MG63 (cell line): Measurements from ENCODE around the gene XRN2. TPM values are rescaled to one million over a fixed set of nuclear protein-coding genes. Genes with fewer than 3 reads are reported as not detected.
A peak's percentile ranks its signal among the peaks of the same experiment; 100 is the strongest.
"Not testable (repeated sequence)": the region's sequence is repeated elsewhere in the genome, so short reads cannot be mapped to it uniquely, and the experiment has no call there.

Experiments used
- DNase-seq: peaks from one replicate; pipeline ENCODE4 v3.0.0-alpha.2; 2020
- H3K27me3 ChIP-seq: fragments of 250-450 bp; sonication (Bioruptor Pico); 2 replicates; pipeline ENCODE4 v1.5.1; 2020; ENCODE audit warnings: mild to moderate bottlenecking, moderate library complexity
- H3K36me3 ChIP-seq: fragments of 250-450 bp; sonication (Bioruptor Pico); 2 replicates; pipeline ENCODE4 v1.5.1; 2020; ENCODE audit warnings: mild to moderate bottlenecking, moderate library complexity
- H3K4me3 ChIP-seq: fragments of 250-450 bp; sonication (Bioruptor Pico); 2 replicates; pipeline ENCODE4 v1.5.1; 2020; ENCODE audit warnings: mild to moderate bottlenecking, moderate library complexity
- H3K9me3 ChIP-seq: fragments of 250-450 bp; sonication (Bioruptor Pico); 2 replicates; pipeline ENCODE4 v1.5.1; 2020; ENCODE audit warnings: mild to moderate bottlenecking, moderate library complexity
- total RNA-seq: library from RNA; depleted of rRNA; stranded (reverse); fragments of >200 nt; shearing (Covaris generic); gene quantifications from 2 replicates; pipeline ENCODE4 v1.2.3, GENCODE V29; 2014; ENCODE audit warnings: low replicate concordance; rRNA removed

The XRN2 gene
- total RNA-seq, 1 experiment from 2014 or later = 79.9 TPM

DNA sequence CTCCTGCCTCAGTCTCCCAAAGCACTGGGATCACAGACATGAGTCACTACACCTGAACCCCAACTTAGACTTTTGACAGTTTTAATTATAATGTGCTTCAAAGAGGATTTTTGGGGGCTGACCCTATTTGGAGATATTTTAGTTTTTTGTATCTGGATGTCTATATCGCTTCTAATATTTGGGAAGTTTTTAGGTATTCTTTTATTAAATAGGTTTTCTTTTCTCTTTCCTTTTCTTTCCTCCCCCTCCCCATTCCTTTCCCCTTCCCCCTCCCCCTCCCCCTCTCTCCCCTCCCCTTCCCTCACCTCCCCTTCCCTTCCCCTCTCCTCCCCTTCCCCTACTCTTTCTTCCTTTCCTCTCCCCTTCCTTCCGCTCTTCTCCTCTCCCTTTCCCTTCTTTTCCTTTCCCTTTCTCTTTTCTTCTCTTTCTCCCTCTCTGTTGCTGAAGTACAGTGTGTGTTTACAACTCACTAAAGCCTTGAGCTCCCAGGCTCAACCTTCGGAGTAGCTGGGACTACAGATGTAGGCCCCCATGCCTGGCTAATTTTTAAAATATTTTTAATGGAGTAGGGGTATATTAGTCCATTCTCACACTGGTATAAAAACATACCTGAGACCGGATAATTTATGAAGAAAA is 118.6 kb downstream of the XRN2 start:
- Histone ChIP-seq H3K27me3 (no peaks in the 10 kb centered on the region; the same call in 1 of the 2 replicates), H3K36me3 (no peaks in the 10 kb centered on the region), H3K9me3 (no peaks in the 10 kb centered on the region; the same call in 1 of the 2 replicates), H3K4me3 (no peak overlapping the region)
- no peak for DNase-seq

DNA sequence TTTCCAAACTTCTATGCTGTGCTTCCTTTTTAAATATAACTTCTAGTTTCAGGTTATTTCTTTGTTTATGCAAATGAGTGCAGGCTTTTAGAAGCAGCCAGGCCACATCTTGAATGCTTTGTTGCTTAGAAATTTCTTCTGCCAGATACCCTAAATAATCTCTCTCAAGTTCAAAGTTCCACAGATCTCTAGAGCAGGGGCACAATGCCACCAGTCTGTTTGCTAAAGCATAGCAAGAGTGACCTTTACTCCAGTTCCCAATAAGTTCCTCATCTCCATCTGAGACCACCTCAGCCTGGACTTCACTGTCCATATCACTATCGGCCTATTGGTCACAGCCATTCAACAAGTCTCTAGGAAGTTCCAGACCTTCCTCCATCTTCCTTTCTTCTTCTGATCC is 120.6 kb downstream of the XRN2 start:
- not testable (repeated sequence) for DNase-seq, H3K27me3 ChIP-seq, H3K4me3 ChIP-seq, H3K9me3 ChIP-seq, H3K36me3 ChIP-seq

DNA sequence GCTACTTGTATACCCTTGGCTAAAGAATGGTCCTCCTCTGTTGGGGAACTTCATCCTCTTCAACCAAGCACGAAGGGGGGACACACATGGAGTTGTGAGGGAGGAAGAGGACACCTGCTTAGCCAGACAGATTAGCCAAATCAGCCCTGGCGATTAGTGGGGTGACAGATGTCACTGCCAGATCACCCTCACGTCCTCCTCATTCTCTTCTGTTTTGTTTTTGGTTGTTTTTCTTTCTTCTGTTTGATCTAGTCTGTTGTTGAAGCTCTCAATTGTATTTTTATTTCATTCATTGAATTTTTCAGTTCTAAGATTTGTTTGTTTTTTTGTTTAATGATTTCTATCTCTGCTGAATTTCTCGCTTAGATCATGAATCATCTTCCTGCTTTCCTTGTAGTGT is 121.7 kb downstream of the XRN2 start:
- Histone ChIP-seq H3K9me3 (no peaks in the 10 kb centered on the region; the same call in 1 of the 2 replicates), H3K27me3 (no peaks in the 10 kb centered on the region)

DNA sequence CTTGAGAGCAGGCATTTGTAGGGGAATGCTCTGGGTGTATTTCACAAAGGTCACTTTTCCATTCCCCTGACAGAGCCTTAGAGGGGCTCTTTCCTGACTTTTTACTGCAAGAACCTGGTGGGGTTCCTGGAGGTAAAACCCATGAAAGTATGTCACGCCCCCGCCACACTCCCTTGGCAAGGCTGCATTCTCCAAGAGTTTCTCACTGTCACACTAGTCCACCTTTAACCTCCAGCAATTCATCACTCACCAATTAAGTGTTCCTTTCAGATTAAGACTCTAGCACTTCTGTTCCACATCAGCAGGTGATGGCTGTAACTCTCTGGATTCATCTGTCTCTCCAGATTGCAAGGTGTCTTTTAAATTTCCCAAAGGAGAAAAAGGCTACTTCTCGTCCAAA is 126.9 kb downstream of the XRN2 start:
- Histone ChIP-seq H3K9me3 (no peaks in the 10 kb centered on the region), H3K4me3 (no peak overlapping the region), H3K36me3 (no peaks in the 10 kb centered on the region), H3K27me3 (no peaks in the 10 kb centered on the region)
- DNase-seq = no peak

More for the DNA sequence above, 121.7 kb downstream of the XRN2 start:
- H3K36me3 ChIP-seq = no peaks in the 10 kb centered on the region
- H3K4me3 ChIP-seq = no peak overlapping the region
- DNase-seq = no peak

DNA sequence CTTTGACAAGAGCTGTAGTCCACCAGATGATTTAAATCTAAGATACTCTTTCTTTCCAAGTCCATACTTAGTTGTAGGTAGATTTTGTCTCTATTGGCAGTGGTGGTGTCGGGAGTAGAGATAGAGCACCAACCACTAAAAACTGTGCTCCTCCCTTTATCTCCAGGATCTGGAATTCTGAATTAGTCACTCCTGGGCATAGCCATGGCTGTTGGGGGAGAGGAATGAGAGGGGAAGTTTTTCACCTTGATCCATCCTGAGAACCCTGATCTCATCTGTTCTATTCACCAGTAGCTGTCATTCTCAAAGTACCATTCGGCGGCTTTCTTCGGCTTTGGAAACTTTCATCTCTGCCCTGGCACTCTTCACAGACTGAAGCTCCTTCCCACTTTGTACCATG is 129.8 kb downstream of the XRN2 start:
- no peak overlapping the region for H3K4me3 ChIP-seq
- no peaks in the 10 kb centered on the region for H3K27me3 ChIP-seq
- no peaks in the 10 kb centered on the region for H3K36me3 ChIP-seq
- no peaks in the 10 kb centered on the region for H3K9me3 ChIP-seq
- DNase-seq = no peak

DNA sequence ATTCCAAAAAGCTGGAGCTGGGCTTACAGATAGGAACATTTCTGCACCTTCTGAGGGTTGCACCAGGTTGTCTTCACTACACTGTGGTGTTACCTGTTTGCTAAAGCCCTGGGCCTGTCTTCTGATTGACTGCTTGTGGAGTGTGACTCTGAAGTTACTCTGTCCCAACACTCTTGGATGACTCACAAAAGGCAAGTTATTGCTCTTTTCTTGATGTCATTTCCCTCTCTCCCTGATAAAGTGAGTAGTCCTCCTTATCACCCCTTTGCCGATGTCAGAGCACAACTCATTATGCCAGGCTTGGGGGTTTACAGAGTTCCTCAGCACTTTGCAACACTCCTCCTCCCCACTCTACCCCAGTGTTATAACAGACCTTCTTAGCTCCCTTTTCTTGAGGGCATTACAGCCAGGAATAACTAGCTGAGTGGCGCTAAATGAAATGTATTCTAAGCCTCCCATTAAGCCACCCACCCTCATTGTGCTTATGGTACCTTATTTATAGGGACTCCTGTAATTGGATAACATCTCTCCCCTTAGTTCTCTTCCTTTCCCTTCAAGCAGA is 130.3 kb downstream of the XRN2 start:
- Histone ChIP-seq H3K4me3 (no peak overlapping the region), H3K36me3 (no peaks in the 10 kb centered on the region), H3K27me3 (no peaks in the 10 kb centered on the region), H3K9me3 (no peaks in the 10 kb centered on the region)
- DNase-seq = no peak

DNA sequence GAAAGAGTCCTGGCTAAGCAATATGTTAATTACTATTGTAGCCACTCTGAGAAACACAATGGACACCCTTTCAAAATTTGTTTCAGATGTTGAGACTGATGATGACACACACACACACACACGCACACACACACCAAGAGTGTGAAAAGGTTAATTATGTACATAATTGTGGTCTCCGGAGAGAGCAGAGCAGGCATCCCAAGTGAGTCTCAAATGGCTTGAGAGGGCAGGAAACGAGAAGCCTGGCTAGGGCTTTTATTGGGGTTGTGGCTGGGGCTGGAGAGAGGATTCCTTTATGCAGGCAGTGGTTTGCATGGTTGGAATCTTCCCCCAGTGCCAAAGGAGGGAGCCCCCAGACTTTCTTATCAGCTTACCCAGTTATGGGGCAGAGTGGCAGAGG is 132.4 kb downstream of the XRN2 start:
- Histone ChIP-seq H3K36me3 (no peaks in the 10 kb centered on the region), H3K27me3 (no peaks in the 10 kb centered on the region), H3K9me3 (no peaks in the 10 kb centered on the region), H3K4me3 (no peak overlapping the region)
- DNase-seq = no peak

DNA sequence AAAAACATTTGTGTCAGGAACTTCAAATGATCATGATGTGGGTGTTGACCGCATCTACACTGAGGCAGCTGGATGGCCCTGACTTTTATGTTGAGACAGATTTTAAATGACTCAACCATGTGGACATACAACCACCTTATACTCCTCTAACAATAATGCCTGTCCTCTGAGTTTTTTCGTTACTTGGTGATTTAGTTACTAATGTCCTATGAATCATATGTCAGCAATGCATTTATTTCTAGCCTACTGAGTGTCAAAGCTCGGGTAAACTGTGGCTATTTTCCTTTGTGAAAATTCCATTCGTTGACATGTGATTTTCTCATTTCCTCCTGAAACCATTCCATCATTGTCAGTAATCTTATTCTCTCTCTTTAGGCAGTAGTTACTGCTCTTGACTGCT is 133.1 kb downstream of the XRN2 start:
- Histone ChIP-seq H3K4me3 (no peak overlapping the region), H3K9me3 (no peaks in the 10 kb centered on the region), H3K27me3 (no peaks in the 10 kb centered on the region), H3K36me3 (no peaks in the 10 kb centered on the region)
- DNase-seq = peak; percentile 24

DNA sequence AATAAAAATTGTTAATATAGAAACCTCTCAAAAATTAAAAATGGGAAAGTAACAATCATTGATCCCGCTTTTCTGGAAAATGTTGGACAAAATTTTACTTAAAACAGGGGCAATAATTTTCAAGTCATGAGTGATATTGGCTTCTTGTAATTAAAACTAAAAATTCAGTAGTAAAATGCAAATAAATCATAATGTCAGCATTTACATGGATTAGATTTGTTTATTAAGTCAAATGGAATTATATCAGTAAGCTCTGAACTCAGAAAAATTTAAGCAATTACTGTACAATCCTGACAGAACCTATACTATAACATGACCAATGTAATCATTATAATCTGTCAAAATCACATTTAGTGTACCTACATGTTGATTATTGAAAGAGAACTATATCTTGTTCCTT is 134.1 kb downstream of the XRN2 start:
- Histone ChIP-seq H3K27me3 (no peaks in the 10 kb centered on the region), H3K36me3 (no peaks in the 10 kb centered on the region), H3K9me3 (no peaks in the 10 kb centered on the region), H3K4me3 (no peak overlapping the region)
- no peak for DNase-seq

DNA sequence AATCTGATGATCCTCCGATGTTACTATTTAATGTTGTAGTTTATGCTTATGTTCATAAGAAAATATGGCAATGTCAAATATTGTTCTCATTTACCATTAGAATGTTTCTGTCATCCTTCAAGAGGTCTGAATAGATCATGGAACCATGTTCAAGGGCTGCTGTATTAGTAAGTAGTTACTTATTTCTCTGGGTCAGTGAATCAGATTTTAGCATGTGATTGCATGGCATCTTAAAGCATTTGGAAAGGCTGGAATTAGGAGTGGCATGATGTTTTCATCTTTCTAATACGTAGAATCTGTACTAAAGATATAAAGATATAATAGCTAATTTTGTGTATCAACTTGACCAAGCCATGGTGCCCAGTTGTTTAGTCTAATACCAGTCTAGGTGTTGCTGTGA is 134.7 kb downstream of the XRN2 start:
- DNase-seq = no peak
- no peaks in the 10 kb centered on the region for H3K27me3 ChIP-seq

More for the DNA sequence above, 134.7 kb downstream of the XRN2 start:
- Histone ChIP-seq H3K4me3 (no peak overlapping the region), H3K9me3 (no peaks in the 10 kb centered on the region), H3K36me3 (no peaks in the 10 kb centered on the region)

Other genes with a start within 250 kb of the XRN2 start
- gene LINC00237, start 197.0 kb upstream of the XRN2 start, total RNA-seq = not detected in 2 replicates
- 4.8 and 11.2 TPM in 2 replicates for gene KIZ, start 177.2 kb upstream of the XRN2 start, total RNA-seq
- not detected in 2 replicates for gene NKX2-4, start 94.2 kb downstream of the XRN2 start, total RNA-seq
- gene NKX2-2, start 210.7 kb downstream of the XRN2 start, total RNA-seq = 3.1 and 8.1 TPM in 2 replicates